H54 (cell line): ENCODE data around the gene TRAIP.
"Not testable (repeated sequence)": the region's sequence is repeated elsewhere in the genome, so short reads cannot be mapped to it uniquely, and the experiment has no call there.

Experiments used
- DNase-seq: peaks from one replicate; pipeline ENCODE4 v3.0.0; 2011; ENCODE audit warnings: low spot score, mixed read lengths; ENCODE audit not compliant: insufficient read length
- FAIRE-seq: peaks from 3 replicates; lab custom pipeline; 2011; peaks lifted over from hg19 to GRCh38; lab: Jason Lieb, UNC
- POLR2A ChIP-seq: IDR thresholded peaks from 2 replicates; pipeline ENCODE4 v1.6.1; 2011; ENCODE audit warnings: low read depth, mild to moderate bottlenecking, low read length

The TRAIP gene

GRCh38 chr3:49794926-49795905 is 61.1 kb downstream of the TRAIP start:
- no peak for DNase-seq
- no peak for TF ChIP-seq POLR2A
- no peak for FAIRE-seq

GRCh38 chr3:49794431-49794830 is 61.9 kb downstream of the TRAIP start:
- TF ChIP-seq POLR2A, result no peak
- FAIRE-seq, result no peak
- DNase-seq, result no peak

- DNase-seq (no peak), FAIRE-seq (no peak)
- no peak for TF ChIP-seq POLR2A
These were observed 62.8 kb downstream of the TRAIP start for GRCh38 chr3:49793486-49794085.

GRCh38 chr3:49792371-49793150 is 63.8 kb downstream of the TRAIP start:
- DNase-seq (no peak), FAIRE-seq (no peak)
- no peak for TF ChIP-seq POLR2A

GRCh38 chr3:49791571-49791970 is 64.8 kb downstream of the TRAIP start:
- FAIRE-seq, result no peak
- TF ChIP-seq POLR2A, result no peak
- DNase-seq, result no peak

- no peak for TF ChIP-seq POLR2A
- FAIRE-seq (no peak), DNase-seq (no peak)
These were observed 65.5 kb downstream of the TRAIP start for GRCh38 chr3:49790626-49791411.

- no peak for TF ChIP-seq POLR2A
- no peak for DNase-seq
These were observed 68.3 kb downstream of the TRAIP start for GRCh38 chr3:49788056-49788455.

GRCh38 chr3:49787536-49787935 is 68.8 kb downstream of the TRAIP start:
- FAIRE-seq (no peak), DNase-seq (no peak)
- no peak for TF ChIP-seq POLR2A

More at GRCh38 chr3:49788056-49788455, 68.3 kb downstream of the TRAIP start:
- FAIRE-seq, result no peak

GRCh38 chr3:49787182-49787464 is 69.2 kb downstream of the TRAIP start:
- no peak for DNase-seq
- no peak for FAIRE-seq
- TF ChIP-seq POLR2A, result no peak

GRCh38 chr3:49786357-49787181 is 69.8 kb downstream of the TRAIP start, which contains the start of gene IP6K1:
Gene IP6K1, minus strand, starts transcription at chr3:49786542. Its CDS starts 38,502 bp downstream, at chr3:49748040.
- DNase-seq, result peak; percentile 100
- peak; percentile 91 for TF ChIP-seq POLR2A
- FAIRE-seq, result peak; percentile 71

- TF ChIP-seq POLR2A, result no peak
- peak; percentile 60 for DNase-seq
- FAIRE-seq, result no peak
These were observed 70.6 kb downstream of the TRAIP start for GRCh38 chr3:49785565-49786356.

GRCh38 chr3:49782277-49782676 is 74.1 kb downstream of the TRAIP start:
- not testable (repeated sequence) for DNase-seq, FAIRE-seq
